HG02798 (cell line): Measurements from ENCODE around the gene BLCAP.
"Not testable (repeated sequence)": the region's sequence is repeated elsewhere in the genome, so short reads cannot be mapped to it uniquely, and the experiment has no call there.

Experiments
- ATAC-seq: cut with Tn5 transposase; IDR thresholded peaks from one replicate; pipeline ENCODE4 v1.9.1; 2021; ENCODE audit warnings: mild to moderate bottlenecking; ENCODE audit not compliant: unreplicated experiment, poor library complexity

Gene BLCAP, protein sequence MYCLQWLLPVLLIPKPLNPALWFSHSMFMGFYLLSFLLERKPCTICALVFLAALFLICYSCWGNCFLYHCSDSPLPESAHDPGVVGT

DNA sequence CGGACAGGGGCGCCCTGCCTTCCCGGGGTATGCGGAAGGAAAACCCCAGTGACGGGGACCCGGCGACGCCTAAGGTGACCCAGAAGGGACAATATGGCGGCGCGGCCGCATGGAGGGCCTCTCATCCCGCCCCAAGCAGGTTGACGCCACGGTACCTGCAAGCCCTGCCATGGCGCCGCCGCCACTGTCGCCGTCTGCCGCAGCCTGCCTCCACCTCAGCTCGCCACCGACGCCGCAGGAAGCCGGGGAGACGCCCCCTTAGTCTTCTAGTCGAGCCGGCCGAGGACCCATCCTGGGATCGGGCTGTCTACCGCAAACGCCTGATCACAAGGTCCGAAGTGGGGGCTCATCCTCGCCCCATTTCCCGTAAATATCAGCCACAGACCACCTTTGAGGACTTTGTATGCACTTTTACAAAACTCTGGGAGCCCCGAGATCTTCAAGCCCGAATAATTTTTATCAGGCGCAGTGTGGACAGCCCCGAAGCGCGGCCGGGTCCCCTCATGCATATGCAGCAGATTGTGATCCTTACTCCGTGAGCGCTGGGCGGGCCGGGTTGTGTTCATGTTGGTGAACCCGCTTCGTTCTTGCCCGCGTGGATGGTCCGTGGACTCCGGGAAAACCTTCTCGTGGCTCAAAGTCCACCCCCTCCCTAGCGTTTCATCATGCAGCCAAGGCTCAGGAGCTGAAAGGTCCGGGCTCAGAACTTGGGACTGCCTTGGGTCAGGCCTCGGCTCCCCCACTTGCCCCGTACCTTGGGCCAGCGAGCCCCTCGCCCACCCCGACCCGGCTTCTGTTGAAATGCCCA, at the start of gene BLCAP:
BLCAP (minus strand) TSS at position 239 of the 808 bp plus-strand sequence. CDS start 8,702 bp downstream, outside the sequence.
- ATAC-seq, result peak; percentile 71

DNA sequence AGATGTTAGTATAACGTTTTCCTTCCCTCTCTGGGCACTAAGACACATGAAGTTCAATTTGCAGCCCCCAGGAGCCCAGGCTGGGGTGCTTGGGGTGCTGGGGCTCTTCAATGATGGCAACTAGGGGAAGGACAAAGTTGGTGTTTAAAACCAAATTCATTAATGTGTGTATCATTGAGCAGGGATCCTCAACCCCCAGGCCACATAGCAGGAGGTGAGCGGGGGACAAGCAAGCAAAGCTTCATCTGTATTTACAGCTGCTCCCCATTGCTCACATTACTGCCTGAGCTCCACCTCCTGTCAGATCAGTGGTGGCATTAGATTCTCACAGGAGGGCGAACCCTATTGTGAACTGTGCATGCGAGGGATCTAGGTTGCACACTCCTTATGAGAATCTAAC, 49.8 kb upstream of the BLCAP start:
- not testable (repeated sequence) for ATAC-seq

DNA sequence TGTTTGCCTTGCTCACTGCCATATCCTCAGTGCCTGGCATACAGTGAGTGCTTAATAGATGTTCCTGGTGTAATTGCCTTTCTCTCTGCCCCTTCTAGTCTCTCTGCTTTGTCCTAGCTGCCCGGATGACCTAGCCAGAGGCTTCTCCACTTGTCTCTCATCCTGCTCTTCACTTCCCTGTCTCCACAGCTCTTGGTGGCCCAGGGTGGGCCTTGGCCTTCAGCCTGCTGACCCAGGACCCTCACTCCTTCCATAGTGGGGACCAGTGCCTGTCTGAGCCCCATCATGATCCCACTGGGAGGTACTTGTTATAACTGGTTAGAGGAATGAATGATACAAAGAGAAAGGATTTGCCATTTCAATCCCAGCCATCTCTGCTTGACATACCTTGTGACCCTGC, 49.2 kb upstream of the BLCAP start:
- no peak for ATAC-seq

DNA sequence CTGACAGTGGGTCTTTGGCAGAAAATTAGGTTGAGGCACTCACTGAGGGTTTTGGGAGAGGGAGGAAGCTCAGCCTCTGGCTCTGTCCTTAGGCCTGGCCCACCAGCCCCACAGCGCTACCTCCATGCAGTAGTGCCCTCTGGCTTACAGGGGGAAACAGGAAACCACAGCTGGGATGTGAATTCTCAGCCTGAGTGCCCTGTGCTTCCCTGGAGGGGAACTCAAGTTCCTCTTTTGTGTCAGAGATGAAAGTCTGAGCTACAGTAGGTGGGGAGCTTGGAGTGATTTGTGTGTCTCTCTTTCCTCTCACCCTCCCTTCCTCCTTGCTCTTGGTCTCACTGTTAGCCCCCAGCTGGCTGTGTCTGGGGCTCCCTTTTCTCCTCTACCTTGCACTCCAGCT, 48.2 kb upstream of the BLCAP start:
- no peak for ATAC-seq

DNA sequence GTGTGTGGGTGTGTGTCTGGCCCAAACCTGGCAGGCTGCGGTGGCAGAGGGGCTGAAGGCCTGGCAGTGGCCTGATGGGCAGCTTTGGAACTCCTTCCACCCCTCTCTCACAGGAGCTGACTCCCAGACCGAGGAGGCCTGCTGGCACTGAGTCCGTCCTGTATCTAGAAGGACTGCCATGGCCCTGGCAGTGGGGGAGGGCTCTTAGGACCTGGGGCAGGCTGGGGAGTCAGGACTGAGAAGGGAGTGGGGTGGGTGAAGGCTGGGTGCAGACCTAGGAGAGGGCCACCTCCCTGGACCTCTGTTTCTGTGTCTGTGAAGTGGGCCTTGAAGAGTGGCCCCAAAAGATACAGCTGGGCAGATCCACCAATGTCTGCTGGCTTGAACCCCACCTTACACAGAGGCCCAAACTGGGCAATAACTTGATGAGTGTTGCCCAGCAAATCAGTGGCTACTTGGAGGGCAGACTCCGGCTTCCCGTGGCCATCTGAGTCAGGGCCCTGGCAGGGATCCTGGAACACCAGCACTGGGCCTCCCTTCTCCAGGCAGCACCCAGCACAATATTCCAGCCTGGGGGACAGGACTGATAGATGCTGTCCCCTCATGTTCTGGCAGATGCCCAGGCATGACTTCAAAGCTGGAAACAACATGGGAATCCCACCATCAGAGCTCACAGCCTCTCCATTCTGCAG, 46.7 kb upstream of the BLCAP start:
- no peak for ATAC-seq

DNA sequence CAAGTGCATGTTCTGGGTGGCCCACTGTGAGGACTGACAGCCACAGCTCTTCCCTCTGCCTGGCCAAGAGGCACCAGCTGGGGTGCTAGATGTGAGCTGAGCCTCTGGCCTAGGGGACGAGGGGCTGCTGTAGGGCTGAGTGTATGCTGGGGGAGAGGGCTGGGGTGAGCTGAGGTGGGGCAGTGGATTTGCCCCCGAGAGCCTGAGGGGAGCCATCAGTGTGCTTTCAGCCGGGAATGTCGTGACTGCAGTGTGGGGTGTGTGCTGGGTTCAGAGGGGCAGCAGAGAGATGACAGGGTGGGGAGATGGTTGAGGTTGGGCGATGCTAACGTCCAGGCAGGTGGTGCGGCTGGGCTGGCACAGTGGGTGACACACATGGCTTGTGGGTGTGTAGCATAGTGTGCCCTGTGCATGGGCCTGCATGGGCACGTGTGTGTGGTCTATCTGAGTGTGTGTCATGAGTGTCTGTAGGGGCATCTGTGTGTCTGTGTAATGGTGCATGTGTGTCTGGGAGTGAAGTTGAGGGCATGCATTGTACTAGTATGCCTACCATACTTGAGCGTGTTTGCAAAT, 46.0 kb upstream of the BLCAP start:
- ATAC-seq, result no peak

DNA sequence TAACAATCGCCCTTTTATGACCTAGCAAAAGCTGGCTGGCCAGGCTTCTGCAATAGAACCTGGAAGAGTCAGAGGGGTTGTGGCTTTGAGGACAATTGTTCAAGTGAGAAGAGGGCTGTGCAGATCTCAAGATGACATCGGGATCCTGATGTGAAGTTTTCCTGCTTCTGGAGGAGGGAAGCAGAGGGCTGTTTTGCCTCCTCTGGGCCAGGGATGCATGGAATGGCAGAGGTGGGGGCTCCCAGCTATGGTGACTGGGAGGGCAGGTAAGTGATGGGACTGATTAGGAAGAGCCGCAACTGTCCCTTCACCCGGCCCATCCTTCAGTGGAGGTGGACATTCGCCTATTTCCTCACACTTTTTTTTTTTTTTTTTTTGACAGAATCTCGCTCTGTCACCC, 43.4 kb upstream of the BLCAP start:
- no peak for ATAC-seq

DNA sequence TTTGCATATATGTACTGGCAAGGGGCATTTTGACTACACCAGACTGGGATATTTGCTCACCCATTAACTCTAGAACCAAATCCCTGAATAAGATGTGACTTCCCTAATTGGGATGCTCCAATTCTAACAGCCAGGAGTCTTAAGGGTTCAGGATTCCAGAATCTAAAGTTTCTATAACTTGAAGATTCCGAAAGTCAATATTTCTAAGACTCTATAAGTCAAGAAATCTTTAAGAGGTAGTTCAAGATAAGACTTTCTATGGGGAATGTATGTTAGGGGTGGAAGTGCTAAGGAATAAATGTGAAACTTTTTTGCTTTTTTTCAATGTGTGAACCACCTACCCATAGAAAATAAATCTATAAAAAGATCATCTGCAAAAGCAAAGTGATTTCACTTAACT, 42.7 kb upstream of the BLCAP start:
- no peak for ATAC-seq

DNA sequence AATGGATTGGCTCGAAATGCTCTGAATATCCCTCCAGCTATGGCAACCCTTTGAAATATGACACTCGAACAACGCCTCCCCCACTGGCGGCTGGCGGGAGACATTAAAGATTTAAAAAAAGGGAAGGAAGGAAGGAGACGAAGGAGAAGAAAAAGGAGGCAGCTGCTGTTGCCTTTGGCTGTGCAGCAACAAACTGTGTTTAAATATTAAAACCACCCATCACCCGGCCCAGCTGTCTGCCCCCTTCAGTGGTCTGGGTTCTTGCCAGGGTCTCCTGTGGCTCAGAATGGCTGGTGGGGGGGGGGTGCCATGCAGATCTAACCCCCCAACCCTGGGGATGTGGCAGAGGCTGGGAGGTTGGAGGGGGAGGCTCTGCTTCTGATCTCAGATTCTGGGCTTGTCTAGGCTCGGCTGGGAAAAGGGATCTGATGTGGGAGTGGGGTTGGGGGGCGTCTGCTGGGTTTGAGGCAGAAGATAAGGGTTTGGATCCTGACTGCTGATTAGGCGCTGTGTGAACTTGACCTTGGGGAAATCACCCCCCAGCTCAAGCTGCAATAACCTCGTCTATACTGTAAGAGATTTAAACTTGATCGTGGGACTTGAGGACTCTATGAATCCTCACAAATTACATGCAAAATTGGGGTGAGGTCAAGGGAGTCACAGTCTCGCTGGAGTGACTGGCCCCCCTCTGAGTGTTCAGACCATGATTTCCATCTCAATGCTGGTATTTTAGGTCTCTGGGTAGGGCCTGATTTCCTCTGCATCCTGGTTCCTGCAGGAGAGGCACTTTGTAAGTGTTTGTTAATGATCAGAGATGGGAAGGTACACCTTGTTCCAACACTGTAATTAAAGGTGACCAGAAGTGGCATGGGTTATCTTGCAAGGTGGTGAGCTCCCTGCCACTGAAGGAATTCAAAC, 40.3 kb upstream of the BLCAP start:
- ATAC-seq, result no peak

DNA sequence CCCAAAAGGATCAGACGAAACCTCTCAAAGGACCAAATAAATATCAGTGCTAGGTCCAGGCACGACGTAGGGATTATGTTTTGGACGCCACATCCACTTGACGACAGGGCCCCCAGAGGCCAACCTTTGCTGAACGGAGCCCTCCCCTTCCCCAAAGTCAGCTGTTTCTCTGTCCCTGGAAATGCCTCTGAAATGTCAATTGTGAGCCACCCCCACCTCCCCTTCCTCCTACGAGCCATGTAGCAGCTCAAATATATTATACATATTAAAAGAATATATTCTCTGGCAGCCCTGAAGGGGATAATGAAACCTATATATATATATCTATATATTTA, 39.6 kb upstream of the BLCAP start:
- no peak for ATAC-seq

DNA sequence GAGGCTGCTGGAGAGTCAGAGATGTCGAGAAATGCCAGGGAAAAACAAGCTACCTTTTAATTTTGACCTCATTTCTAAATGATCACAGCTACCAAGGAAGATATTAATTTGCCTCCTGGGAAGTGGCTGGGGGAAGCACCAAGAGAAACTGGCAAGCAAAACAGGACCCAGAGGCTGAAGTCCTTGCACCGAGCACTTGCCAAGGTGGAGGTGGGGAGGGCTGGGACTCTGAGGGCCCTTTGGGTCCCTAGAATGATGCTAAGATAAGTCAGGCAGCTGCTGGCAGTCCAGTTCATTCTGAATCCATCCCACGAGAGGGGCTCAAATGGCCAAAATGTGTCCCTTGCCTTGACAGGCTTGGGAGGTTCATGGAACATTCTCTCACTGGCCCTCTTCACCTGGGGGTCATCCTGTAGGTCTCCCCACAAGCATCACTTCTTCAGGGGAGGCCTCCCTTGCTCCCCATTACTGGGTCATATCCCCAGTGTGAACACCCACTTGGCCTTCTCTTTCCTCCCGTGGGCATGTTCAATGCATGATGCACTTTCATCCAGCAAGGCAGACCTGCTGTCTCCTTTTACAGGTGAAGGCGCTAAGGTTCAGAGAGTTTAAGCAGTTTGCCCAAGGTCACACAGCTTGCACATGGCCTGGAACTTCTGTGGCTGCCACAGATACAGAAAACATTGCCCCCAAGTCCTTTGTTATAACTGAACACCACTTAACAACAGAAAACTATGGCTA, 39.1 kb upstream of the BLCAP start:
- no peak for ATAC-seq

DNA sequence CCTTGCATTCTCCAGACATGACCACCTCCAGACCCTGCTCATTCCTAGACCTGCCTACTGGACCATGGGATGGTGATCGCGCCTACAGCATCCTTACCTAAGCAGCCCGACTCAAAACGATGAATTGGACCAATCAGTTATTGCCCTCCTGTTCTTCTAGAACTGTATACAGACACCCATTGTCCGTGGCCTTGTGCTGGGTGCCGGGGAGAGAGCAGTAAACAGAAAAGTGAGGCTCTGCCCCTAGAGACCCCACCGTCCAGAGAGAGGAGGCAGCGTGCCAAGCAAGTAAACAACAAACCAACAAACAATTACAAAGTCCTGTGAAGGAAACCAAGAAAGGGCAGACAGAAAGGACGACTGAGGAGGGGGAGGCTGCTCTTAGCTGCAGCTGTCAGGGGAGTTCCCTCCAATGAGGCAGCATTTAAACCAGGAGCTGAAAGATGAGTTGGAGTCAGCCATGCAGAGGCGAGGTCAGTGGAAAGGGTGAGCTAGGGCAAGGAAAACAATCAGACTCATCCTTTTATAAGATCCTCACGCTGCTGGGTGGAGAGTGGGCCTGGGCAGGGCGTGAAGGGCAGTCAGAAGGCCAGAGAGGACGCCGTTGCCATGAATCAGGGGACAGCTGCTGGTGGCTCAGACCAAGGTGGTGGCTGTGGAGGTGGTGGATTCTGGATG, 37.6 kb upstream of the BLCAP start:
- no peak for ATAC-seq

DNA sequence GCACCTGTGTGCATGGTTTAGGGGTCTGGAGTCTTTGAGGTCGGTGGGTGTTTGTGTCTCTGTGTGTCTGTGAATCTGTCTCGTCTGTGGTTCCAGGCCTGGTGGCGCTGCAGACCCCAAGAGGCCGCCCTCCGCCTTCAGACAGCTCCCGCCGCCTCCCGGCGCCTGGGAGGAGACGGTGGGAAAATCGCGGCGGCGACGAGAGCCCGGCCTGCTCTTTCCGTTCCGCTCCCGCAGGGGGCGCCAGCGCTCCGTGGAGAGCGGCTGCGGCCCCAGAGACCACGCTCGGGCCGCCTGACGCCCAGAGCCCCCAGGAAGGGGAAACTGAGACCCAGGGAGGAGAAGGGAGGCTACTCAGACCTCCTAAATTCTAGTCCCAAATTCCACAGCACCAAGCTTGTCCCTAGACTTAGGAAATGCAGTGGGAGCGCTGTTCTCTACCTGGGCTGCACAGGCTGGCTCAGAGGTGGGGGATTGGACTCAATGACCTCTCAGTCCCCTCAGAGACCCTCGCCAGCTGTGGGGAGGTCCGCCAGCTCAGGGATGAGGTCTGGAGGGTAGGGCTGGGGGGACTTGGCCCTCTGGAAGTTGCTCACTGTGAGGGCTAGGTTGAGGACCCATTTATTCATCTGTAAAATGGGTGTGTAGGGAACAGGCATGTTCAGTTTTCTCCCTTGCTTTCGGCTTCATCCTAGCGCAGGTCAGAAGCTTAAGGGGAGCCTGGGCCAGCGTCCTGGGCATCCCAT, 36.9 kb upstream of the BLCAP start:
- ATAC-seq, result no peak

DNA sequence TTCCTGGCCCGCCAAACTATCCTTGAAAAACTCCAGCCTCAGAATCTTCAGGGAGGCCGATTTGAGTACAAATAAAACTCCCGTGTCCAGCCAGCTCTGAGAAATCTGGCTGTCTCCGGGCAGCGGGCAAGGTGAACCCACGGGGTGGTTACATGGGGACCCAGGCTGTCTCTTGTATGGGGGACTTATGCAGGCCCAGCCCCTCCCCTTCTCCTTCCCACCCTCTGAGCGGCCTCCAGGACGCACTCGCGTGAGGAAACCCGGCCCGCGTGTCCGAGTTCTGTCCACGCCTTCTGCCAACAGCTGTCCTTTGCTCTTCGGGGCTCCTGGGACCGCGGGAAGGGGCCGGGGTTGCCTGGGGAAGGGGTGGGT, 36.3 kb upstream of the BLCAP start:
- no peak for ATAC-seq

DNA sequence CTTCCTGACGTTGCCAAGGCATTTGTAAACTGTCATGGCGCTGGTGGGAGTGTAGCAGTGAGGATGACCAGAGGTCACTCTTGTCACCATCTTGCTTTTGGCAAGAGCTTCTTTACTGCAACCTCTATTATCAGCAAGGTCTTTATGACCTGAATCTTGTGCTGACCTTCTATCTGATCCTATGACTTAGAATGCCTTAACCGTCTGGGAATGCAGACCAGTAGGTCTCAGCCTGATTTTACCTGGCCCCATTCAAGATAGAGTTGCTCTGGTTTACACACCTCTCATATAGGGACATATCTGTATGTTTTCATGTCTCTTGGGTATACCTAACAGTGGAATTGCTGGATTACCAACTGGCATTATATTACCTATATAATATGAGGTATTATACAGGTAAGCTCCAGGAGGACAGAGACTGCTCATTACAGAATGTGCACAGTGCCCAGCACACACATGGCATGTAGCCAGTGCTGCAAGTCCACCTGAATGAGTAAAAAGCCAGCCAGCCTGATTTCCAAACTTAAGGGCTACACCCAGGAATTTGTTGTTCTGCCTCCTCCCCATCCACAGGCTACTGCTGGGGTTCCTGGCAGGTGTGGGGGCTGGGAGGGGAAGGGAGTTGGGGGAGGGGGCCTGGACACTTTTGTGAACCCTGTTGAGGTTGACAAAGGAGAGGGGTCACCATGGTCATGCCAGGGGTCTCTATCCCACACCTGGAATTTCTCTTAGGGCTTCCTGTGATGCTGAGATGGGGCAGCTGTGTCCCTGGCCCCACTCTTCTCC, 35.2 kb upstream of the BLCAP start:
- ATAC-seq, result no peak

DNA sequence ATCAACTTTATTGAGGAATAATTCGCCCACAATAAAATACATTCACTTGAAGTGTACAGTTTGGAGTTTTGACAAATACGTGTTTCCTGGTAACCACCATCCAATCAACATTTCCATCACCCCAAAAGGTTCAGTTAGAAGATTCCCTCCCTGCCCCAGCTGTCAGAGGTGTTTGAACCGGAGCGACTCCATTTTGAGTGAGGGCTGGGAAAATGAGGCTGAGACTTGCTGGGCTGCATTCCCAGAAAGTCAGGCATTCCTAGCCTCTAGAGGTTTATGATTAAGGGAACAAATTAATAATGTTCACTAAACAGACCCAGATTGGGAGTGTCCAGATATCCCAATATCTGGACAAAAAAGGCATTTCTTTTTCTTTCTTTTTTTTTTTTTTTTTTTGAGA, 33.0 kb upstream of the BLCAP start:
- ATAC-seq, result no peak

DNA sequence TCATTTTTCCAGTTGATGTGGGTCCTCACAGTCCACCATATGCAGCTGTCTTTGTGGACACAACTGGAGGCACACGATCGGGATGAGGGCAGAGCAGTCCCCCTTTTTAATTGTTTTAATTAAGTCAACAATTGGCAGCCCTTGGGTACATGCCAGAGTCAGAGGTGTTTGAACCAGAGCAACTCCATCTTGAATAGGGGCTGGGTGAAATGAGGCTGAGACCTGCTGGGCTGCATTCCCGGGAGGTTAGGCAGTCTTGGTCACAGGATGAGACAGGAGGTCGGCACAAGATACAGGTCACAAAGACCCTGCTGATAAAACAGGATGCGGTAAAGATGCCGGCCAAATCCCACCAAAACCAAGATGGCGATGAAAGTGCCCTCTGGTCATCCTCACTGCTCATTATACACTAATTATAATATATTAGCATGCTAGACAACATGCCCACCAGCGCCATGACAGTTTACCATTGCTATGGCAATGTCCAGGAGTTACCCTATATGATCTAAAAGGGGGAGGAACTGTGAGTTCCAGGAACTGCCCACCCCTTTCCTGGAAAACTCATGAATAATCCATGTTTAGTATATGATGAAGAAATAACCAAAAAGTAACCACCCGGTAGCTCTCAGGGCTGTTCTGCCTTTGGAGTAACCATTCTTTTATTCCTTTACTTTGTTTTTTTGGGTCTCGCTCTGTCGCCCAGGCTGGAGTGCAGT, 31.8 kb upstream of the BLCAP start:
- no peak for ATAC-seq
